NCI-H82 treated with DMSO at 0.1 percent for 48 hours (cell line): ENCODE results near the gene NPBWR2.
"Not testable (repeated sequence)": the region's sequence is repeated elsewhere in the genome, so short reads cannot be mapped to it uniquely, and the experiment has no call there.

Experiments
- DNase-seq: peaks from one replicate; lab custom pipeline; 2025; ENCODE audit not compliant: unreplicated experiment; lab: John Stamatoyannopoulos, UW

Gene NPBWR2

GRCh38 chr20:64090165-64090564 is 17.2 kb downstream of the NPBWR2 start:
- no peak for DNase-seq

DNA sequence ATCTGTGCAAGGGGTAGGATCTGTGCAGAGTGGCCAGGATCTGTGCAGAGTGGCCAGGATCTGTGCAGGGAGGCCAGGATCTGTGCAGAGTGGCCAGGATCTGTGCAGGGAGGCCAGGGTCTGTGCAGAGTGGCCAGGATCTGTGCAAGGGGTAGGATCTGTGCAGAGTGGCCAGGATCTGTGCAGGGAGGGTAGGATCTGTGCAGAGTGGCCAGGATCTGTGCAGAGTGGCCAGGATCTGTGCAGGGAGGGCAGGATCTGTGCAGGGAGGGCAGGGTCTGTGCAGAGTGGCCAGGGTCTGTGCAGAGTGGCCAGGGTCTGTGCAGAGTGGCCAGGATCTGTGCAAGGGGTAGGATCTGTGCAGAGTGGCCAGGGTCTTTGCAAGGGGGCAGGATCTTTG is 18.8 kb downstream of the NPBWR2 start:
- not testable (repeated sequence) for DNase-seq

GRCh38 chr20:64087226-64087825 is 20.0 kb downstream of the NPBWR2 start:
- not testable (repeated sequence) for DNase-seq

DNA sequence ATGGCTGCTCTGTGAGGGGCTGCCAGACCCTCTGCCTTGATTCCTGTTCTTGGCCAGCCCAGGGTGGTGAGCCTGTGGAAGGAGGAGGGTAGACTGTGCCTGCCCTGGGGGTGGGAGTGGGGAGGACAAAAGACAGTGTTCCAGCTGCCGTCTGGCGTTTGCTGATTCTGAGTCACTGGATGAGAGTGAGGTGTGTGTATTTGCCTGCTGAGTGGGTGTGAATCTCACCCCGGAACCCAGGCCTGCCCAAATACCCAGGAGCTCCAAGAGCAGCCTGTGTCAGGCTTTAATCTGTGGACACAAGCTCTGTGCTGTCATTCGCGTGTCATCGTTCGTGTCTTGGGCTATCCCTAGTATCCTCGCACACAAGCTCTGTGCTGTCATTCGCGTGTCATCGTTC is 20.6 kb downstream of the NPBWR2 start:
- DNase-seq: no peak

DNA sequence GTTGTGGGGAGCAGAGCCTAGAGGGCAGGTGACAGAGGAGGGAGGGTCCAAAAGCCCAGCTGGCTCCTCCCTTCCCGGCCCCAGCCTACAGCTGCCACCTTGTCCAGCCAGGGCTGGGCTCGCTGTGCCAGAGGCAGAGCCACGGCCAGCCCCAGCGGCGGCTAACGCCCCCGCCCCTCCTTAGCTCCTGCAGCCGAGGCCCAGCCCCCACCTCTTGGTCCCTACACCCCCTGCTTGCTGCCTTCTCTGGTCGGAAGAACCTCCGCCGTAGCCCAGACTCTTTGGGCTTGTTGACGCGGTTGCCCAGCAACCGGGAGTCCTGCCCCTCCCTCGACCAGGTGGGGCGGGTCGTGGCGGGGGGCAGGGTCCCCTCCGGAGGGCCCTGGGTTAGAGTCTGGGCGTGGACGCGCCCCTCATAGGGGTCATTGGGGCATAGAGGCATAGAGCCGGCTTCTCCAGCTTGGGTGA is 22.6 kb downstream of the NPBWR2 start:
- DNase-seq: no peak

DNA sequence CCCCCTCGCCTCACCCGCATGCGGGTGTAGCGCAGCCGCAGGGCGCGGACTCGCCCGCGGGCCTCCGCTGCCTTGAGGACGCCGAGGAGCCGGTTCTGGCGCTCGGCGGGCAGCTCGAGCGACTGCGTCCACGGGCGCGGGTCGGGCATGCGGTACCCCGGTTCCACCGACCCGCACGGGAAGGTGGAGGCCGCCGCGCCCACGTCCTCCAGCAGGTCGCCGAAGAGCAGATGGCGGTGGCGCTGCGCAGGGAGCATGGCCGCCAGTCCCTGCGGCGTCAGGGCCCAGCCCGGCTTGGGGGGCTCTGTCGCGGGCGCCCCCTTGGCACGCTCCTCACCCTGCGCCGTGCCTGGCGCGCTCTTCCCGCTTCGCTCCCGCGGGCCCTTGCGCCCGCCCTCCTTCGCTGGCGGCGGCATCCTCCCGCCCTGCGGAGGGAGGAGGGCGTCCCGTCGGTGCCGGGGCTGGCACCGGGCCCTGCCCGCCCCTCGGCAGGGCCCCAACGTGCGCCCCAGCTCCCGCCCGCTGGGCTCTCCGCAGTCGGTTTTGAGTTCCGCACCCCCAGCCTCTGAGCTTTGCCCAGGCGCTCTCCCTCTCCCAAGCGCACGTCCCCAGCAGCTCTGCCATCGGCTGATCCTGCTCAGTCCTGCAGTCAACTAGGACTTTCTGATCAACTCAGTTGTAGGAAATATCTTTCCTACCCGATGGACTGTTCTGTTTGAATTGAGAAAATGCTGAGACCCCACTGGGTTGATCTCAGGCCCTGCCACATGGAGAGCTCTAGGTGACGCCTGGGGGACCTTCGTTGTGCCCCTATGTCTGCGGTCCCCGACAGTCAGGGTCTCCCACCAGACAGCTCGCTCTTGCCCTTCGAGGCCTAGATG is 23.3 kb downstream of the NPBWR2 start, which contains the start of gene LKAAEAR1:
LKAAEAR1 (minus strand) TSS at position 595 of the 881 bp plus-strand sequence; CDS start at position 416, 179 bp downstream.
- DNase-seq: no peak

GRCh38 chr20:64083378-64083803 is 24.0 kb downstream of the NPBWR2 start:
- DNase-seq: peak; percentile 62

DNA sequence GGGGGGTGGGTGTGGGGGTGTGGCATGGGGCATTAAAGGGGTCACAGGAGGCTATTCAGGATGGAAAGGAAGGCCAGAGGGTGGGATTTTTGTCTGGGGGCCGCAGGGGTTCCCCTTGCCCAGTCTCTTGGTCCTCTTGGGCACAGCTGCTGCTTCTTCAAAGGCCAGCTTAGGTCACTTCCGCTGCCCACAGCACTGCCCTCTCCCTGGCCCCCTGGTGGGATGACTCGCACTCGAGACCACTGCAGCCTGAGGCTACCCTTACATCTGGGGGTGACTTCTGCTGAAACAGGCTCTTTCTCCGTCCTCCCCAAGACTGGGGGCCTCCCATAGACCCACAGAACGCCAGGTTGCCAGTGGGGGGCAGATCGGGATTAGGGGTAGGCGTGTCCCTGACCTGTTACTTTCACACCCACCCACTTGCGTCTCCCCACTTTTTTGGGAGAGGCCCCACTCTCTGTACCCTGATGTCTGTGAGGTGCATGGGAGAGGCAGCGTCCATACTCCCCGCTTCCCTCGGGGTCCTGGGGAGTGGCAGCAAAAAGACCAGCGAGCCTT is 24.5 kb downstream of the NPBWR2 start:
- no peak for DNase-seq

DNA sequence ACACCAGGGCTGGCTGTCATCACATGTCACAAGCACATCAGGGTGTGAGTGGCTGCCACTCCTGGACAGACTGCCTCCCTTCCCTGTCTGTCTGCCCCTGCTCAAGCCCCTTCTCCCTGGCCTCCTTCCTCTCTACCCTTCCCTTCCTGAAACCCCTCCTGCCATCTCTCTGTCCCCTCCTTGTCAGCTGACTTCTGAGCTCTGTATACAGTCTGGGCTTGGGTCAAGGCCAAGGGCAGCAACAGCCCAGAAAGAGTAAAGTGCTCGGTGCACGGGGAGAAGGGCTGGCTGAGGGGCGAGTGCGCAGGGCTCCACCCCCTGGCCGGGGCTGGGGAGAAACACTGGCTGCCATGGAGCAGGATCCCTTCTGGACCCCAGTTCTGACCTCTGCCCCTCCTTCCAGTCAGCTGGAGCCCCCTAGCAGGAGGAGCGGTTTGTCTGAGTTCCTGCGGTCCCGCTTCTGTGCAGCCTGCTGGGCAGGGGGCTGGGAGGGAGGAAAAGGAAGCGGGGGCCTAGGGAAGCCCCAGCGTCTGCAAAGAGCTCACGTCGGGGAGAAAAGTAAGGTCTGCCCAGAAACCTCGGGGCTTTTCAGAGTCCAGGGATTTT is 25.1 kb downstream of the NPBWR2 start:
- no peak for DNase-seq

DNA sequence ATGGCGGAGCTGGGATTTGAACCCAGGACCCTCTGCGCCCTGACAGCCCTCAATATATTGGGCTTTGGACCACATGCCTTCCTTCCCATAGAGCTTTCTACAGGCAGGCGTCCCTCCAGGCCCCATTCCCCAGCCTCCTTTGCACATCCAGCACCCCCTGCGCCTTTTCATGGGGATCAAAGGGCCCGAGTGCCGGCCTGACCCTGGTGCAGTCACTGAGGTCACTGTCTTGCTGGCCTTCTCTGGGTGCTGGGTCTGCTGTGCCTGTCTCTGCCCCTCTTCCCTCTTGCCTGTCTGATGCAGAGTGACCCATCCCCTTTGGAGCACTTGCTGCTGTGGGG is 25.8 kb downstream of the NPBWR2 start:
- DNase-seq: no peak

DNA sequence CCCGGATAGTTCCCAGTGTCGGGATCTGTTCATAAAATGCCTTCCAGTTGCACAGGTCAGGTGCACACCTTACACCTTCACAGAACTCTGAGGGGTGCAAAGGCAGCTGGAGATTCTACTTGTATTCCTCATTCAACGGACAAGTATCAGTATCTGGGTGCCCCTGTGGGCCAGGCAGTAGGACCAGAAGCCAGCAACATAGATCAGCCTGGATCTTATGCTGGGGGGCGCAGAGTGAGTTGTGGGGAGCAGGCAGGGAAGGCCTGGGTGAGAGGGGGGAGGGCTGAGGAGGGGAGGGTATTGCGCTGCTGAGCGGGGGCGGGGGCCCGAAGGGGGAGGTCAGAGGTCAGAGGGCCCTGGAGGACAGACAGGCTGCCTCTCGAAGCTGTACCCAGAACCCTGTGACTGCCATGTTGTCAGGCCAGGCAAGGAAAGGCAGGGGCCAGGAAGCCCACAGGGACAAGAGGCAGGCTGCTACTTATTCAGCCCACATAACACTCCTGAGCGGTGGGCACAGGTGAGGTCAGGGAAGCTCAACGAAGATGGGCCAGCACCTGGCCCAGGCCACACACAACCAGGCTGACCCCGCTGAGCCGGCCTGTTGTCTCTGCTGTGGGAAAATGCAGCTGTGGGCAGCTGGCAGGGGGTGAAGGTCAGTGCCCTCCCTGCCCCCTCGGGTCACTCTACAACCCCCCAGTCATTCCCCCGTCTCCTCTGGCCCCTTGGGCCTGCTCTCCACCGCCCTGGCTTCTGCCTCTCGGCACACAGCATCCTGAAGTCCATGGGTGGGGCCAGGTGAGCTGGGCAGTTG is 26.3 kb downstream of the NPBWR2 start:
- no peak for DNase-seq

DNA sequence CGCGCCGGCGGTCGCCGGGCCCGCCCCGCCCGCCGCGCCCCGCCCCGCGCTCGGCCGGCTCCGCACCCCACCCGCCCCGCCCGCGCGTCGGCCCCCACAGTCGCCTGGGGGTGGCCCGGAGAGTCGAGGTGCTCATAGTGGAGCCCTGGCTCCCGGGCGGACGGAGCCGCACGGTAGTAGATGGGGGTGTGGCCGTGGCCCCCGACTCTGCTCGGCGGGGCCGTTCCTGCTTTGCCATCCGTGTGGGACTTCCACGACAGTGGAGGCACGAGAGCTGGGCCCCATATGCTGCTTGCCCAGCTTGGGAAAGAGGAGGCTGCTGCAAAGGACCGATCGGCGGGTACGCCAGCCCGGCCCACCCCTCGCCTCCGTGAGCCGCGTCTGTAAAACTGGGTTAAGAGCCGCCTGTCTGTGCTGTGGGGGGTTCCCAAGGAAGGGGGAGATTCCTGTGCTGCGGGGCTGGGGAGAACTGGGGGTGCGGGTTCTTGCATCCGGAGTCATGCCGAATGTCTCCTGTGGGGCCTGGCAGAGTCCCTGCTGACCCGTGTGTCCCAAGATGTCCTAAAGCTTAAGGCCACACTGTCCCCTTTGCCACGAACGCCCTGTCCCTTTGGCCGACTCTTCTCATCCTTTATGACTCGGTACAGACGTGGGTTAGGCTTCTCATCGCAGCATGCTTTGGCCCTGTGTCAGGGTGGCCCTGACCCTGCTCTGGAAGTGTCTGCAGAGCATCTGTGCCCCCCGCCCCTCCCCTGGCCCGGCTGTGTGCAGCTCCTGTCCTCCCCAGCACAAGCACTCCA is 27.2 kb downstream of the NPBWR2 start, which contains the start of gene OPRL1:
OPRL1 (plus strand) TSS at position 70 of the 800 bp plus-strand sequence. CDS start 12,639 bp downstream, outside the sequence.
- no peak for DNase-seq

- peak; percentile 28 for DNase-seq
These were observed 27.9 kb downstream of the NPBWR2 start, which contains the start of gene RGS19 for GRCh38 chr20:64079273-64080012. RGS19 (minus strand) TSS chr20:64079518; CDS start chr20:64076886, 2,632 bp downstream.

GRCh38 chr20:64078934-64079272 is 28.5 kb downstream of the NPBWR2 start:
- no peak for DNase-seq

DNA sequence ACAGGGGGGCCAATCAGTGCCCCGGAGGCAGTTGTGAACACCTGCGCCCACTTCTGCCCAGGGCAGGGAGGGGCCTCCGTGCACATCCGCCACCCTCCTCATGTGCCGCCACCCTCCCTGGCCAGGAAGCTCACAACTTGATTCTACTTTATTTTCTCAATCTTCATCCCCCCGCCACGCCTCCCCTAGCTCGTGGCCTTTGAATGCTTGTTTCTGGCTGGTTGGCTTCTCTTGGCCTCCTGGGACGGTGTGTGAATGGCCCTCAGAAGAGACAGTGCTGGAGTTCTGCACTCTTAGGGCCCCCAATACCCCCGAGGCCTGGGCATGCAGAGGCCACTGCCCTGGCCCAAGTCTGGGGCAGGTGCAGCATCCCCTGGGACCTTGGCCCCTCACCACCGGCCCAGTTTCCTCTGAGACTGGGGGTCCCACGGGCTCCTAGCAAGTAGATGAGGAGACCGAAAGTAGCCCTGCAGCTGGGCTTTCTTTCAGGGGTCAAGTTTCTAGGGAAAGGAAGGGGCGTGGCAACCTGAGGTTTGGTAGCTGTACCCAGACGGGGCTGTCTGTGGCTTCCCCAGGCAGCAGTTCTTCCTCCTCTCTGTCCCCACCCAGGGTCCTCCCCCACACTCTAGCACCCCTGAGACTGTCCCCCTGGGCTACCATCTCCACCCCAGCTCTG is 29.4 kb downstream of the NPBWR2 start:
- DNase-seq: no peak

GRCh38 chr20:64077541-64077875 is 29.9 kb downstream of the NPBWR2 start:
- no peak for DNase-seq

DNA sequence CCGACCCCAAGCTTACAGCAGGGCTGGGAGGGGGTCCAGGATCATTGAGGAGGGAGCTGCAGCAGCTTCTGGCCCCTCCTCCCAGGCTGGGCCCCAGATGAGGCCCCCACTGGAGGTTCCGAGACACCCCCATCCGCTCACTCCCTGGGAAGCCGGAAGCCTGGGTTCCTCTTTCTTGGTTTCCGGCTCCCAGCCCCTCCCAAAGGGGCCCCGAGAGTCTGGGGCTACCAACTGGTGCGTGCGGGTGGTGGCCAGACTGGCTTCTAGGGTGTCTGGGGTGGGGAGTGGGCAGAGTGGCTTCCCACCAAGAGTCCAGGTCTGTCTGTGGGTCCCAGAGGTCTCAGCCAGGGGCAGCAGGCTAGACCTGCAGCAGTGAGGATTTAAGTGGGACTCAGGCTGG is 30.3 kb downstream of the NPBWR2 start:
- no peak for DNase-seq
